ENCODE measurements around the gene PTBP1. TPM values are rescaled to one million over a fixed set of nuclear protein-coding genes. Genes with fewer than 3 reads are reported as not detected.

Gene PTBP1
- total RNA-seq = 120 and 273 TPM in 2 replicates

GRCh38 chr19:796692-797527, at the start of gene PTBP1:
TSS of gene PTBP1 (plus strand) at chr19:797452. CDS start at chr19:797498, 46 bp downstream.

GRCh38 chr19:750640-751423, 46.4 kb upstream of the PTBP1 start, which contains the start of gene MISP:
TSS of gene MISP (plus strand) at chr19:751112. CDS start at chr19:756947, 5,835 bp downstream.

GRCh38 chr19:821825-822503, 24.7 kb downstream of the PTBP1 start, which contains the start of gene PLPPR3:
TSS of gene PLPPR3 (minus strand) at chr19:821955. CDS start at chr19:821559, 396 bp downstream.

GRCh38 chr19:827710-828321, 30.6 kb downstream of the PTBP1 start, which contains the start of gene AZU1:
TSS of gene AZU1 (plus strand) at chr19:827837. CDS start at chr19:827847, 10 bp downstream.

GRCh38 chr19:840519-841206, 43.4 kb downstream of the PTBP1 start, which contains the start of gene PRTN3:
TSS of gene PRTN3 (plus strand) at chr19:840999. CDS start at chr19:841009, 10 bp downstream.

DNA sequence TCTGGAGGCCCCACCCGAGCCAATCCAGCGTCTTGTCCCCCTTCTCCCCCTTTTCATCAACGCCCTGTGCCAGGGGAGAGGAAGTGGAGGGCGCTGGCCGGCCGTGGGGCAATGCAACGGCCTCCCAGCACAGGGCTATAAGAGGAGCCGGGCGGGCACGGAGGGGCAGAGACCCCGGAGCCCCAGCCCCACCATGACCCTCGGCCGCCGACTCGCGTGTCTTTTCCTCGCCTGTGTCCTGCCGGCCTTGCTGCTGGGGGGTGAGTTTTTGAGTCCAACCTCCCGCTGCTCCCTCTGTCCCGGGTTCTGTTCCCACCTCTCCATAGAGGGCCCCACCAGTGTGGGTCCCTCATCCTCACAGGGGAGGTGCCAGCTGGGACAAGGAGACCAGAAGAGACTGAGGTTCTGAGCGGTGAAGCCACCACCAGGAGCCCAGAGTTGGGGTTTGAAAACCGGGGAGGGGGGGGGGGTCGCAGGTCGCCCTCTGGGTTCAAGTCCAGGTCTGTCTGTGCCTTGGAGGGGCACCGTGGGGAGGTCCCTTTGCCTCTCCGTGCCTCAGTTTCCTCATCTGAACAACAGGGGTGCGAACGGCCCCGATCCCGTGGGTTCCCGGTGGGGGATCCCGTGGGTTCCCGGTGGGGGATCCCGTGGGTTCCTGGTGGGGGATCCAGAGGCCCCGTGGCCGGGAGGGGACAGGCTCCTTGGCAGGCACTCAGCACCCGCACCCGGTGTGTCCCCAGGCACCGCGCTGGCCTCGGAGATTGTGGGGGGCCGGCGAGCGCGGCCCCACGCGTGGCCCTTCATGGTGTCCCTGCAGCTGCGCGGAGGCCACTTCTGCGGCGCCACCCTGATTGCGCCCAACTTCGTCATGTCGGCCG, 55.1 kb downstream of the PTBP1 start, which contains the start of gene ELANE:
Gene ELANE, plus strand, starts transcription at position 168 of the 878 bp plus-strand sequence. Its CDS starts 26 bp downstream, at position 194.

GRCh38 chr19:858868-859843, 61.9 kb downstream of the PTBP1 start, which contains the start of gene CFD:
TSS of gene CFD (plus strand) at chr19:859664. CDS start at chr19:859690, 26 bp downstream.

Other genes starting within 250 kb of the PTBP1 start
- 500 and 542 TPM in 2 replicates for gene BSG, start 224.9 kb upstream of the PTBP1 start, total RNA-seq
- gene HCN2, start 207.6 kb upstream of the PTBP1 start, total RNA-seq = 0.34 and 1.3 TPM in 2 replicates
- gene POLRMT, start 163.9 kb upstream of the PTBP1 start, total RNA-seq = 38.8 and 40.7 TPM in 2 replicates
- gene FGF22, start 157.6 kb upstream of the PTBP1 start, total RNA-seq = not detected in 2 replicates
- gene RNF126, start 134.2 kb upstream of the PTBP1 start, total RNA-seq = 40.3 and 49.2 TPM in 2 replicates
- 96.0 and 177 TPM in 2 replicates for gene FSTL3, start 121.1 kb upstream of the PTBP1 start, total RNA-seq
- not detected in 2 replicates for gene PRSS57, start 102.0 kb upstream of the PTBP1 start, total RNA-seq
- gene PALM, start 88.5 kb upstream of the PTBP1 start, total RNA-seq = 0.34 and 23.0 TPM in 2 replicates
- 55.5 and 95.0 TPM in 2 replicates for gene MISP, start 46.3 kb upstream of the PTBP1 start, total RNA-seq
- under 0.01 and 0.28 TPM in 2 replicates for gene PLPPR3, start 24.5 kb downstream of the PTBP1 start, total RNA-seq
- not detected in 2 replicates for gene AZU1, start 30.4 kb downstream of the PTBP1 start, total RNA-seq
- gene PRTN3, start 43.5 kb downstream of the PTBP1 start, total RNA-seq = not detected in 2 replicates
- gene ELANE, start 54.9 kb downstream of the PTBP1 start, total RNA-seq = 0.07 TPM in 1 of 2 replicates, not detected in the other
- 4.4 and 6.4 TPM in 2 replicates for gene CFD, start 62.2 kb downstream of the PTBP1 start, total RNA-seq
- gene MED16, start 95.7 kb downstream of the PTBP1 start, total RNA-seq = 19.5 and 32.9 TPM in 2 replicates
- gene RNU6-9, start 96.0 kb downstream of the PTBP1 start, total RNA-seq = not detected in 2 replicates
- gene R3HDM4, start 115.8 kb downstream of the PTBP1 start, total RNA-seq = 40.5 and 46.1 TPM in 2 replicates
- gene KISS1R, start 119.9 kb downstream of the PTBP1 start, total RNA-seq = under 0.01 and 0.07 TPM in 2 replicates
- 12.0 and 12.4 TPM in 2 replicates for gene ARID3A, start 128.6 kb downstream of the PTBP1 start, total RNA-seq
- gene WDR18, start 186.9 kb downstream of the PTBP1 start, total RNA-seq = 61.9 and 65.2 TPM in 2 replicates
- 1.4 and 2.1 TPM in 2 replicates for gene GRIN3B, start 203.0 kb downstream of the PTBP1 start, total RNA-seq
- 74.5 and 108 TPM in 2 replicates for gene TMEM259, start 223.7 kb downstream of the PTBP1 start, total RNA-seq
- gene RNU6-2, start 224.1 kb downstream of the PTBP1 start, total RNA-seq = not detected in 2 replicates
- 143 and 272 TPM in 2 replicates for gene CNN2, start 229.2 kb downstream of the PTBP1 start, total RNA-seq
- gene ABCA7, start 242.7 kb downstream of the PTBP1 start, total RNA-seq = 15.1 and 16.1 TPM in 2 replicates